ENCODE measurements around the gene NME7.

NME7 gene

GRCh38 chr1:169103480-169103893 is 264.1 kb downstream of the NME7 start:
- DNase-seq, result no peak

GRCh38 chr1:169103002-169103401 is 264.6 kb downstream of the NME7 start:
- DNase-seq, result no peak

GRCh38 chr1:169102567-169102966 is 265.0 kb downstream of the NME7 start:
- peak in 1 of 2 experiments; percentile 38 for DNase-seq

GRCh38 chr1:169100651-169101088 is 266.9 kb downstream of the NME7 start:
- no peak for DNase-seq

GRCh38 chr1:169100208-169100607 is 267.4 kb downstream of the NME7 start:
- no peak for DNase-seq

GRCh38 chr1:169099561-169099960 is 268.0 kb downstream of the NME7 start:
- no peak for DNase-seq

GRCh38 chr1:169098380-169098779 is 269.2 kb downstream of the NME7 start:
- DNase-seq, result no peak

GRCh38 chr1:169094897-169095569 is 272.6 kb downstream of the NME7 start:
- no peak for DNase-seq

- DNase-seq, result no peak
Measured at GRCh38 chr1:169092399-169092798, 275.2 kb downstream of the NME7 start.

GRCh38 chr1:169091480-169091941 is 276.1 kb downstream of the NME7 start:
- no peak for DNase-seq

GRCh38 chr1:169090900-169091311 is 276.7 kb downstream of the NME7 start:
- DNase-seq, result no peak

GRCh38 chr1:169090308-169090899 is 277.2 kb downstream of the NME7 start:
- DNase-seq, result no peak

- no peak for DNase-seq
Measured at GRCh38 chr1:169089776-169090175, 277.8 kb downstream of the NME7 start.

- DNase-seq, result no peak
Measured at GRCh38 chr1:169087876-169088275, 279.7 kb downstream of the NME7 start.

GRCh38 chr1:169086603-169087455 is 280.8 kb downstream of the NME7 start:
- peak in 1 of 2 experiments; percentile 41 for DNase-seq

- DNase-seq, result no peak
Measured at GRCh38 chr1:169085911-169086310, 281.7 kb downstream of the NME7 start.

Data from NCI-H2081 (cell line).